Endothelial cell of umbilical vein (primary cell): ENCODE data around the gene TGM3. TPM values are rescaled to one million over a fixed set of nuclear protein-coding genes. Genes with fewer than 3 reads are reported as not detected.

ENCODE experiments used
- BruUV-seq: library from RNA; stranded (reverse); fragments of 400-500 nt; replicated peaks from 2 replicates; lab custom pipeline; 2021; lab: Mats Ljungman, UMichigan
- CTCF ChIA-PET: fragments of 300-600, 350-600 bp; sonication (Branson Sonifier 250); formaldehyde crosslinking; loops from one replicate; lab custom pipeline; 2021; ENCODE audit warnings: antibody characterized with exemption, inconsistent platforms; lab: Charles Lee
- POLR2A ChIA-PET: fragments of 300-600, 350-600 bp; sonication (Branson Sonifier 250); formaldehyde crosslinking; loops from one replicate; lab custom pipeline; 2021; ENCODE audit warnings: antibody characterized with exemption, inconsistent platforms; lab: Charles Lee
- DNase-seq: peaks from one replicate; pipeline ENCODE4 v3.0.0-alpha.2; 2011; ENCODE audit warnings: low read depth, low spot score
- FAIRE-seq: peaks from 2 replicates; lab custom pipeline; 2011; peaks lifted over from hg19 to GRCh38; lab: Jason Lieb, UNC
- H2AFZ ChIP-seq: 2 replicates; pipeline ENCODE4 v1.6.0; 2012; ENCODE audit warnings: low read depth, low read length, control low read depth, inconsistent platforms
- H3K27ac ChIP-seq: 2 replicates; pipeline ENCODE4 v1.5.1; 2011; ENCODE audit warnings: low read depth, mild to moderate bottlenecking, control low read depth, low read length, moderate library complexity; ENCODE audit not compliant: insufficient read depth
- H3K27me3 ChIP-seq, 2 experiments: 2 replicates each; pipeline versions ENCODE4 v1.6.0 to v1.6.1; 2011; ENCODE audit warnings: low read length in 2 of 2, mixed read lengths in 1 of 2; ENCODE audit not compliant: control insufficient read depth in 2 of 2, insufficient read depth in 2 of 2
- H3K36me3 ChIP-seq, 2 experiments: 2 replicates in 1 of 2; 3 replicates in 1 of 2; pipeline ENCODE4 v1.5.1; 2011; ENCODE audit warnings: low read length in 2 of 2, mild to moderate bottlenecking in 1 of 2, moderate library complexity in 1 of 2; ENCODE audit not compliant: control insufficient read depth in 2 of 2, insufficient read depth in 2 of 2; ENCODE audit errors: extremely low read depth in 1 of 2
- H3K4me1 ChIP-seq: 3 replicates; pipeline ENCODE4 v1.5.1; 2011; ENCODE audit warnings: mild to moderate bottlenecking, low read length; ENCODE audit not compliant: control insufficient read depth, insufficient read depth; ENCODE audit errors: extremely low read depth
- H3K4me2 ChIP-seq: 2 replicates; pipeline ENCODE4 v1.6.1; 2011; ENCODE audit warnings: low read length, control low read depth, mixed read lengths; ENCODE audit not compliant: insufficient read depth
- H3K4me3 ChIP-seq, 3 experiments: fragments of 200-600 bp in 1 of 3; sonication (generic), shearing (Covaris generic) in 1 of 3; replicated peaks in 1 of 3; 2 replicates each; pipeline ENCODE4 v1.5.1; 2011 to 2016; ENCODE audit warnings: control low read depth in 3 of 3, low read length in 3 of 3, mild to moderate bottlenecking in 2 of 3, inconsistent platforms in 1 of 3, low read depth in 1 of 3, moderate library complexity in 1 of 3; ENCODE audit not compliant: insufficient read depth in 1 of 3
- H3K79me2 ChIP-seq: 2 replicates; pipeline ENCODE4 v1.6.0; 2012; ENCODE audit warnings: low read length, inconsistent platforms; ENCODE audit not compliant: control insufficient read depth, insufficient read depth
- H3K9ac ChIP-seq: replicated peaks from 2 replicates; pipeline ENCODE3; 2011; ENCODE audit warnings: low read length, control low read depth; ENCODE audit not compliant: insufficient read depth; ENCODE audit errors: extremely low read depth
- H3K9me1 ChIP-seq: replicated peaks from 3 replicates; pipeline ENCODE4 v1.6.0; 2011; ENCODE audit warnings: mild to moderate bottlenecking, low read length; ENCODE audit not compliant: control insufficient read depth, insufficient read depth; ENCODE audit errors: extremely low read depth
- H3K9me3 ChIP-seq: replicated peaks from 2 replicates; pipeline ENCODE4 v1.5.1; 2012; ENCODE audit warnings: low read length, inconsistent platforms; ENCODE audit not compliant: control insufficient read depth, insufficient read depth
- H4K20me1 ChIP-seq: replicated peaks from 2 replicates; pipeline ENCODE3; 2011; ENCODE audit warnings: mild to moderate bottlenecking, low read length; ENCODE audit not compliant: control insufficient read depth, insufficient read depth; ENCODE audit errors: extremely low read depth
- CTCF ChIP-seq, 2 donors: IDR thresholded peaks; 1 replicate in 1 of 2; 2 replicates in 1 of 2; pipeline ENCODE4 v1.5.1; 2011; ENCODE audit warnings: low read length in 2 of 2, mild to moderate bottlenecking in 2 of 2, moderate library complexity in 2 of 2, control low read depth in 1 of 2, inconsistent platforms in 1 of 2, low read depth in 1 of 2; ENCODE audit not compliant: insufficient read depth in 1 of 2; ENCODE audit errors: extremely low read depth in 1 of 2
- EZH2 ChIP-seq: IDR thresholded peaks from 2 replicates; pipeline ENCODE4 v1.6.1; 2012; ENCODE audit warnings: borderline replicate concordance, low read depth, mild to moderate bottlenecking, moderate library complexity, low read length, inconsistent platforms; ENCODE audit not compliant: severe bottlenecking
- FOS ChIP-seq: IDR thresholded peaks from 2 replicates; pipeline ENCODE4 v1.6.1; 2011; ENCODE audit warnings: mild to moderate bottlenecking, low read length, moderate library complexity, borderline replicate concordance; ENCODE audit not compliant: insufficient read depth
- GATA2 ChIP-seq: IDR thresholded peaks from 2 replicates; pipeline ENCODE4 v1.7.0; 2011; ENCODE audit warnings: low read depth, mild to moderate bottlenecking, moderate library complexity, mixed read lengths, low read length; ENCODE audit not compliant: insufficient read length, insufficient read depth
- JUN ChIP-seq: IDR thresholded peaks from 2 replicates; pipeline ENCODE4 v1.6.1; 2011; ENCODE audit warnings: borderline replicate concordance, low read depth; ENCODE audit not compliant: insufficient read length, insufficient read depth
- MYC ChIP-seq: IDR thresholded peaks from one replicate; pipeline ENCODE4 v1.6.1; 2011; ENCODE audit warnings: mild to moderate bottlenecking, low read depth, low read length
- POLR2A ChIP-seq: IDR thresholded peaks from 2 replicates; pipeline ENCODE4 v1.6.1; 2012; ENCODE audit warnings: low read depth, mild to moderate bottlenecking, control low read depth, low read length
- POLR2AphosphoS5 ChIP-seq: IDR thresholded peaks from 2 replicates; pipeline ENCODE4 v1.6.1; 2012; ENCODE audit warnings: low read depth, mild to moderate bottlenecking, control low read depth, low read length, moderate library complexity; ENCODE audit not compliant: insufficient read depth
- dilution Hi-C: fragments of 300-500 bp; cut with MboI; formaldehyde crosslinking; loops from one replicate; pipeline ENCODE4 v1.15.0; 2019; ENCODE audit warnings: low sequenced_read_pairs; ENCODE audit not compliant: extremely low pct_ligation_motif_present
- intact Hi-C: fragments of 100-400 bp; cut with micrococcal nuclease; formaldehyde crosslinking; loops from one replicate; pipeline ENCODE4 v1.10.0; 2022
- polyA plus RNA-seq, 4 experiments: library from polyadenylated mRNA; depleted of rRNA in 3 of 4; stranded (reverse) in 3 of 4; unstranded in 1 of 4; fragments of >200 nt; gene quantifications; 2 replicates each; pipeline versions ENCODE4 v1.2.1 to v1.2.3, GENCODE V29; 2011 to 2012; ENCODE audit warnings: missing spikeins in 1 of 4
- total RNA-seq: library from RNA; stranded (reverse); gene quantifications from 2 replicates; pipeline ENCODE4 v1.2.3, GENCODE V29; 2021
- TF ChIP-seq, protein P1 (sequence below): IDR thresholded peaks from 2 replicates; pipeline ENCODE4 v1.6.1; 2011; ENCODE audit not compliant: insufficient read depth, insufficient read length

Gene TGM3
- total and polyA plus RNA-seq, 2 donors (not counting 3 experiments of a cell fraction or from before 2014, with no cell fraction given), result not detected

GRCh38 chr20:2283706-2284423 is 11.9 kb upstream of the TGM3 start:
- dilution Hi-C loops, result no loop called here
- H3K79me2 ChIP-seq, result no peaks in the 10 kb centered on the region
- H3K36me3 ChIP-seq, result no peaks in the 10 kb centered on the region
- H4K20me1 ChIP-seq, result no peaks in the 10 kb centered on the region
- POLR2A ChIA-PET, result no interaction called here
- no TSS peak for BruUV-seq
- CTCF ChIA-PET, result interaction anchor here (0.7 kb wide), 1 partner anchor 9 kb away, joined by 3 read pairs; no protein-coding TSS in a partner anchor
- no peak overlapping the region for H3K27ac ChIP-seq
- H3K9me3 ChIP-seq, result no peaks in the 10 kb centered on the region
- FAIRE-seq (no peak), DNase-seq (no peak)
- H2AFZ ChIP-seq, result no peak overlapping the region
- peaks cover 20% of the 10 kb centered on the region for H3K4me1 ChIP-seq
- H3K27me3 ChIP-seq, result peaks cover 0 to 3% of the 10 kb centered on the region in 2 experiments
- no peak overlapping the region for H3K4me3 ChIP-seq
- no peak overlapping the region for H3K4me2 ChIP-seq
- TF ChIP-seq POLR2AphosphoS5 (no peak), CTCF (IDR thresholded peaks at IDR 0.05; ENCODE audit: extremely low read depth in 1 of 2, insufficient read depth in 1 of 2, low read depth in 1 of 2, low read length in 2 of 2) (no peak), GATA2 (no peak), EZH2 (no peak), FOS (no peak), POLR2A (no peak), JUN (no peak), MYC (no peak)
- TF ChIP-seq, protein P1, sequence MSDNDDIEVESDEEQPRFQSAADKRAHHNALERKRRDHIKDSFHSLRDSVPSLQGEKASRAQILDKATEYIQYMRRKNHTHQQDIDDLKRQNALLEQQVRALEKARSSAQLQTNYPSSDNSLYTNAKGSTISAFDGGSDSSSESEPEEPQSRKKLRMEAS, result no peak
- H3K9ac ChIP-seq, result no peak overlapping the region
- intact Hi-C loops, result no loop called here
- H3K9me1 ChIP-seq, result no peaks in the 10 kb centered on the region
